ENCODE data around the gene TVP23B. TPM values are rescaled to one million over a fixed set of nuclear protein-coding genes. Genes with fewer than 3 reads are reported as not detected.
"Not testable (repeated sequence)": the region's sequence is repeated elsewhere in the genome, so short reads cannot be mapped to it uniquely, and the experiment has no call there.

The TVP23B gene
- polyA plus RNA-seq, 1 of the 3 experiments (the other 2 are of a cell fraction), result 22.9 TPM

DNA sequence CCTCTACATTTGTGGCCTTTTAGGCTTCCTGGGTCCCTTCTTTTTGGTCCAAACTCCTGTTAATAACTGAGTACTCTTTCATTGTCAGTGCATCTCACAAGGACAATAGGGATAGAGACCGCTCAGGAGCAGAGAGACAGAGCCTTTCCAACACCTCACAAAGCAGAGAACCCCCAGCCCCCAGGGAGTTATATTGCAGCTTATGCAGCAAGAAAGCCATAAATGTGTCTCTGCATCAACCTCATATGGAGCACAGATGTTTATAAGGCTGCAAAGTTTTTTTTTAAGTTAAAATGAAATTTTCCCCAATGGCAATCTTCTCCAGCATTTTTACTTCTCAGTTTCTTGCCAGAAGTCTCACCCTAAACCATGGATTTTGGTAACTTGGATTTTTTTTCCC lies 30.7 kb upstream of the TVP23B start:
- H2AFZ ChIP-seq (ENCODE audit: low read depth); H3F3A ChIP-seq (replicated peaks; ENCODE audit: insufficient read depth); H4K20me1 ChIP-seq (ENCODE audit: insufficient read depth); H3K9me2 ChIP-seq; POLR2A ChIA-PET; H3K27ac ChIP-seq (ENCODE audit: low read depth in 2 of 2, low read length in 1 of 2); H3K4me2 ChIP-seq; H3K9me3 ChIP-seq; H3K79me2 ChIP-seq (ENCODE audit: insufficient read depth); H3K27me3 ChIP-seq (ENCODE audit: insufficient read depth); H3K4me3 ChIP-seq (ENCODE audit: low read depth in 2 of 2, low read length in 1 of 2); DNase-seq; H3K9ac ChIP-seq; CTCF ChIA-PET; H3K4me1 ChIP-seq (ENCODE audit: control insufficient read depth in 1 of 2, insufficient read depth in 2 of 2, low read depth in 1 of 2, low read length in 1 of 2); H3K36me3 ChIP-seq (replicated peaks in 1 of 2; ENCODE audit: control insufficient read depth in 1 of 2, insufficient read depth in 2 of 2, low read length in 1 of 2): not testable (repeated sequence)
- WGBS (ENCODE audit: low lambda C conversion rate), result 90% methylated on average over 1 of the region's 1 CpG

DNA sequence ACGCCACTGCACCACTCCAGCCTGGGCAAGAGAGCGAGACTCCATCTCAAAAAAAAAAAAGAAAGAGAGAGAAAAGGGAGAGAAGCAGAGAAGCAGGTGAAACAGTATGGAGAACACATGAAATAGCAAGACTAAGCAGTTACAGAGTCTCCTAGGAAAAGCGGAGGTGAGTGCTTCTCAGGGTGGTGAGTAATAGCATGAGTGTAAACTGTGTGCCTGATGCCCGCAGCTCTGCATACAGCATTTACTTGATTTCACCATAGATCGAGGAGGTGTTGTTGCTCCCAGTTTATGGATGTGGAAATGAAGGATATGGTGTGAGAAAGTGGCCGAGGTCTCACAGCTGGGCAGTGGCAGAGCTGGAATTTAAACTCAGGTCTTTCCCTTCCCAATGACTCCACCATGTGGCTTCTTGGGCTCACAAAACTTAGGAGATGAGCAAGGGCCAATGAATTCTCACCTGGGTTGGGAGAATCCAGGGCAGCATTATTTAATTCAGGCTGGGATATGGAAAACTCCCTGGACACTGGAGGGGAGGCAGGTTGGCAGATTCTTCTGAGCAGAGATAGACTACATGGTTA lies 27.1 kb upstream of the TVP23B start:
- 78% methylated on average over 5 of the region's 6 CpGs for WGBS (ENCODE audit: low lambda C conversion rate)
- H3K4me1 ChIP-seq (ENCODE audit: control insufficient read depth in 1 of 2, insufficient read depth in 2 of 2, low read depth in 1 of 2, low read length in 1 of 2); CTCF ChIA-PET; POLR2A ChIA-PET; H3K9me2 ChIP-seq; H3K9ac ChIP-seq; H3K4me3 ChIP-seq (ENCODE audit: low read depth in 2 of 2, low read length in 1 of 2); H3K9me3 ChIP-seq; H3K36me3 ChIP-seq (replicated peaks in 1 of 2; ENCODE audit: control insufficient read depth in 1 of 2, insufficient read depth in 2 of 2, low read length in 1 of 2); H3K27ac ChIP-seq (ENCODE audit: low read depth in 2 of 2, low read length in 1 of 2); H2AFZ ChIP-seq (ENCODE audit: low read depth); DNase-seq; H3F3A ChIP-seq (replicated peaks; ENCODE audit: insufficient read depth); H4K20me1 ChIP-seq (ENCODE audit: insufficient read depth); H3K27me3 ChIP-seq (ENCODE audit: insufficient read depth); H3K4me2 ChIP-seq; H3K79me2 ChIP-seq (ENCODE audit: insufficient read depth): not testable (repeated sequence)

- DNase-seq; CTCF ChIA-PET; POLR2A ChIA-PET; H3K36me3 ChIP-seq (replicated peaks in 1 of 2; ENCODE audit: control insufficient read depth in 1 of 2, insufficient read depth in 2 of 2, low read length in 1 of 2); H3K4me3 ChIP-seq (ENCODE audit: low read depth in 2 of 2, low read length in 1 of 2); H3K4me2 ChIP-seq; H3F3A ChIP-seq (replicated peaks; ENCODE audit: insufficient read depth); H3K27ac ChIP-seq (ENCODE audit: low read depth in 2 of 2, low read length in 1 of 2); H3K79me2 ChIP-seq (ENCODE audit: insufficient read depth); H3K27me3 ChIP-seq (ENCODE audit: insufficient read depth); H3K9me3 ChIP-seq; H3K4me1 ChIP-seq (ENCODE audit: control insufficient read depth in 1 of 2, insufficient read depth in 2 of 2, low read depth in 1 of 2, low read length in 1 of 2); H3K9me2 ChIP-seq; H3K9ac ChIP-seq; H2AFZ ChIP-seq (ENCODE audit: low read depth); H4K20me1 ChIP-seq (ENCODE audit: insufficient read depth): not testable (repeated sequence)
- WGBS (ENCODE audit: low lambda C conversion rate), result 87% methylated on average over 4 of the region's 4 CpGs
These were observed 25.0 kb upstream of the TVP23B start for GRCh38 chr17:18755969-18756368.

- H3F3A ChIP-seq (replicated peaks; ENCODE audit: insufficient read depth); H4K20me1 ChIP-seq (ENCODE audit: insufficient read depth); H3K4me2 ChIP-seq; H3K9me3 ChIP-seq; H3K27me3 ChIP-seq (ENCODE audit: insufficient read depth); H3K36me3 ChIP-seq (replicated peaks in 1 of 2; ENCODE audit: control insufficient read depth in 1 of 2, insufficient read depth in 2 of 2, low read length in 1 of 2); H2AFZ ChIP-seq (ENCODE audit: low read depth); POLR2A ChIA-PET; H3K27ac ChIP-seq (ENCODE audit: low read depth in 2 of 2, low read length in 1 of 2); H3K4me1 ChIP-seq (ENCODE audit: control insufficient read depth in 1 of 2, insufficient read depth in 2 of 2, low read depth in 1 of 2, low read length in 1 of 2); H3K79me2 ChIP-seq (ENCODE audit: insufficient read depth); H3K9me2 ChIP-seq; DNase-seq; H3K4me3 ChIP-seq (ENCODE audit: low read depth in 2 of 2, low read length in 1 of 2); H3K9ac ChIP-seq; CTCF ChIA-PET: not testable (repeated sequence)
- WGBS (ENCODE audit: low lambda C conversion rate), result 82% methylated on average over 8 of the region's 8 CpGs
These were observed 23.5 kb upstream of the TVP23B start for GRCh38 chr17:18757368-18758044.

GRCh38 chr17:18758344-18758743 lies 22.6 kb upstream of the TVP23B start:
- H2AFZ ChIP-seq (ENCODE audit: low read depth); H4K20me1 ChIP-seq (ENCODE audit: insufficient read depth); H3K4me3 ChIP-seq (ENCODE audit: low read depth in 2 of 2, low read length in 1 of 2); H3K4me1 ChIP-seq (ENCODE audit: control insufficient read depth in 1 of 2, insufficient read depth in 2 of 2, low read depth in 1 of 2, low read length in 1 of 2); H3K79me2 ChIP-seq (ENCODE audit: insufficient read depth); H3K9me2 ChIP-seq; H3K27me3 ChIP-seq (ENCODE audit: insufficient read depth); H3K36me3 ChIP-seq (replicated peaks in 1 of 2; ENCODE audit: control insufficient read depth in 1 of 2, insufficient read depth in 2 of 2, low read length in 1 of 2); POLR2A ChIA-PET; H3F3A ChIP-seq (replicated peaks; ENCODE audit: insufficient read depth); DNase-seq; H3K9me3 ChIP-seq; H3K9ac ChIP-seq; H3K4me2 ChIP-seq; H3K27ac ChIP-seq (ENCODE audit: low read depth in 2 of 2, low read length in 1 of 2); CTCF ChIA-PET: not testable (repeated sequence)
- WGBS (ENCODE audit: low lambda C conversion rate), result no CpG with 5 or more reads among the region's 6 CpGs

- H3K4me1 ChIP-seq (ENCODE audit: control insufficient read depth in 1 of 2, insufficient read depth in 2 of 2, low read depth in 1 of 2, low read length in 1 of 2); H3K4me2 ChIP-seq; H4K20me1 ChIP-seq (ENCODE audit: insufficient read depth); H3K27ac ChIP-seq (ENCODE audit: low read depth in 2 of 2, low read length in 1 of 2); H3K4me3 ChIP-seq (ENCODE audit: low read depth in 2 of 2, low read length in 1 of 2); H2AFZ ChIP-seq (ENCODE audit: low read depth); DNase-seq; CTCF ChIA-PET; H3K9ac ChIP-seq; H3F3A ChIP-seq (replicated peaks; ENCODE audit: insufficient read depth); H3K27me3 ChIP-seq (ENCODE audit: insufficient read depth); H3K9me3 ChIP-seq; POLR2A ChIA-PET; H3K79me2 ChIP-seq (ENCODE audit: insufficient read depth); H3K9me2 ChIP-seq; H3K36me3 ChIP-seq (replicated peaks in 1 of 2; ENCODE audit: control insufficient read depth in 1 of 2, insufficient read depth in 2 of 2, low read length in 1 of 2): not testable (repeated sequence)
- 81% methylated on average over 6 of the region's 6 CpGs for WGBS (ENCODE audit: low lambda C conversion rate)
These were observed 20.8 kb upstream of the TVP23B start for GRCh38 chr17:18760221-18760620.
